Astrocyte of the spinal cord (primary cell): ENCODE measurements around the gene RNASEH2A.
"Not testable (repeated sequence)": the region's sequence is repeated elsewhere in the genome, so short reads cannot be mapped to it uniquely, and the experiment has no call there.

Experiments
- DNase-seq: peaks from one replicate; pipeline ENCODE4 v3.0.0; 2011; ENCODE audit warnings: low read depth, low spot score
- H3K4me3 ChIP-seq: 2 replicates; pipeline ENCODE4 v1.5.1; 2011; ENCODE audit warnings: low read depth, mild to moderate bottlenecking, low read length, moderate library complexity
- in situ Hi-C: cut with HindIII; loops from 2 replicates; pipeline ENCODE4 v1.10.0; 2017; ENCODE audit warnings: low sequenced_read_pairs
- TF ChIP-seq, protein P1 (sequence below): IDR thresholded peaks from 2 replicates; pipeline ENCODE4 v1.5.1; 2012; ENCODE audit warnings: low read depth, mild to moderate bottlenecking, low read length, inconsistent platforms

Gene RNASEH2A

GRCh38 chr19:12815088-12815487, 8.7 kb downstream of the RNASEH2A start:
- in situ Hi-C loops: no loop called here

DNA sequence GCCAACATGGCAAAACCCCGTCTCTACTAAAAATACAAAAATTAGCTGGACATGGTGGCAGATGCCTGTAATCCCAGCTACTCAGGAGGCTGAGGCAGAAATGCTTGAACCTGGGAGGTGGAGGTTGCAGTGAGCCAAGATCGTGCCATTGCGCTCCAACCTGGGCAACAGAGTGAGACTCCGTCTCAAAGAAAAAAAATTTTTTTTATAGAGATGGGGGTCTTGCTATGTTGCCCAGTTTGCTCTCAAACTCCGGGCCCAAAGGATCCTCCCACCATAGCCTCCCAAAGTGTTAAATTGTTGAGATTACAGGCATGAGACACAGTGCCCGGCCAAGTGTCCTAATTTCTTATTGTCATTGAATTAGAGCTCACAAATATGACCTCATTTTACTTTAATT, 10.8 kb downstream of the RNASEH2A start:
- DNase-seq, in situ Hi-C loops, H3K4me3 ChIP-seq: not testable (repeated sequence)

More at GRCh38 chr19:12815088-12815487, 8.7 kb downstream of the RNASEH2A start:
- H3K4me3 ChIP-seq: no peak overlapping the region
- DNase-seq: no peak
- TF ChIP-seq, protein P1, sequence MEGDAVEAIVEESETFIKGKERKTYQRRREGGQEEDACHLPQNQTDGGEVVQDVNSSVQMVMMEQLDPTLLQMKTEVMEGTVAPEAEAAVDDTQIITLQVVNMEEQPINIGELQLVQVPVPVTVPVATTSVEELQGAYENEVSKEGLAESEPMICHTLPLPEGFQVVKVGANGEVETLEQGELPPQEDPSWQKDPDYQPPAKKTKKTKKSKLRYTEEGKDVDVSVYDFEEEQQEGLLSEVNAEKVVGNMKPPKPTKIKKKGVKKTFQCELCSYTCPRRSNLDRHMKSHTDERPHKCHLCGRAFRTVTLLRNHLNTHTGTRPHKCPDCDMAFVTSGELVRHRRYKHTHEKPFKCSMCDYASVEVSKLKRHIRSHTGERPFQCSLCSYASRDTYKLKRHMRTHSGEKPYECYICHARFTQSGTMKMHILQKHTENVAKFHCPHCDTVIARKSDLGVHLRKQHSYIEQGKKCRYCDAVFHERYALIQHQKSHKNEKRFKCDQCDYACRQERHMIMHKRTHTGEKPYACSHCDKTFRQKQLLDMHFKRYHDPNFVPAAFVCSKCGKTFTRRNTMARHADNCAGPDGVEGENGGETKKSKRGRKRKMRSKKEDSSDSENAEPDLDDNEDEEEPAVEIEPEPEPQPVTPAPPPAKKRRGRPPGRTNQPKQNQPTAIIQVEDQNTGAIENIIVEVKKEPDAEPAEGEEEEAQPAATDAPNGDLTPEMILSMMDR: no peak

GRCh38 chr19:12817810-12818209, 11.4 kb downstream of the RNASEH2A start:
- DNase-seq, in situ Hi-C loops, H3K4me3 ChIP-seq: not testable (repeated sequence)

GRCh38 chr19:12821761-12822160, 15.4 kb downstream of the RNASEH2A start:
- no peak for DNase-seq
- in situ Hi-C loops: no loop called here
- TF ChIP-seq, protein P1: no peak
- no peak overlapping the region for H3K4me3 ChIP-seq

DNA sequence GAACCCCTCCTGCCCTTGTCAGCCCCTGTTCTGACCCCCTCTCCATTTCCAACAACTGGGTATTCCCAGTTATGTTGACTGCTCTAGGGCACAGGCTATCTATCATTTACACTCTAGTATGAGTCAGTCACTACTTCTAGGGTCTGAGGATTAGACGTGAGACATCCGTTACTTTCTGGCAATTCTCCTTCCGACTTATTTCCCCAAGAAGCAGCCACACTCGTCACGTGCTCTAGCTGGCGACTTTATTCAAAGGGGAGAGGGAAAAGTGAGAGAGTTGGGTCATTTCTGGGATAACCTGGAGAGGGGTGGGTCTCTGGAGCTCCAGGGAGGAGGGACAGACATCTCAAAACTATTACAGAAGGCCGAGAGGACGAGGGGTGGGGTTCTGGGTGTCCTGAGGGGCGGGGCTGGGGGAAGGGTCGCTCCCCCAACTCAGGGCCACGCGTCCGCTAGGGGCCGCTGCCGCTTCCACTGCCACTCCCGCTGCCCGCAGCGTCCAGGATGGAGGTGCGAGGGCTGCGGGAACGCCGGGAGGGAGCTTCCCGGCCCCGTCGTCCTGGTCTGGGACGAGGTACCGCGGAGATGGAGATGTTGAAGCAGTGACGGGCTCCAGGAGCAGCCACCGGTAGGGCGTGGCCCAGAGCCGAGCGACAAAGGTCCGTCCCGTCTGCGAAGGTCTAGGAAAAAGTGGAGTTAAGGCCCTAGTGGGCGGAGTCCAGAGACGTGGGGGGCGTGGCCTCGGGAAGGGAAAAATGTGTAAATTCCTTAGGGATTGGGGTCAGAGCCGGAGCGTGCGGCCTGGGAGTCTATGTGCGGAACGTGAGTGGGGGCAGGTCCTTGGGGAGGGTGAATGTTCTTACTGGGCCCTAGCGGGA, 19.1 kb downstream of the RNASEH2A start:
- DNase-seq: no peak
- no peak overlapping the region for H3K4me3 ChIP-seq
- TF ChIP-seq, protein P1: peak; percentile 47
- in situ Hi-C loops: no loop called here

DNA sequence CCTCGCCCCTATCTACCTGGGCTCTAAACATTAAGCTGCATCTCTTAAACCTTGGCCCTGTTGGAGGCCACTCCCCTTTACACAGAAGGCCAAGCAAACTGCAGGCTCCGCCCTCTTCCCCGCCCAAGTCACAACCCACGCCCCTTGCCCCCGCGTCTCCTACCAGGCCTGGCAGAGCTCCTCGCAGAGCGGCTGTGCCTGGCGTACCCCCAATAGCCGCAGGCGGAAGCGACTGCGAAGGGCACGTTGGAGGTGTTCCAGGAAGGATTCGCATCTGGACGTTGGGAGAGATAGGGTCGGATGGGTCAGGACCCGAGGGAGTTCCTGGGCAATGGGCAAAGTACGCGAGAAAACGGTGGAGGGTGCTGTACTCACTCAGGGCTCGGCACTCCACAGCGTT, 22.1 kb downstream of the RNASEH2A start:
- H3K4me3 ChIP-seq: no peak overlapping the region
- in situ Hi-C loops: no loop called here
- TF ChIP-seq, protein P1: no peak
- no peak for DNase-seq

DNA sequence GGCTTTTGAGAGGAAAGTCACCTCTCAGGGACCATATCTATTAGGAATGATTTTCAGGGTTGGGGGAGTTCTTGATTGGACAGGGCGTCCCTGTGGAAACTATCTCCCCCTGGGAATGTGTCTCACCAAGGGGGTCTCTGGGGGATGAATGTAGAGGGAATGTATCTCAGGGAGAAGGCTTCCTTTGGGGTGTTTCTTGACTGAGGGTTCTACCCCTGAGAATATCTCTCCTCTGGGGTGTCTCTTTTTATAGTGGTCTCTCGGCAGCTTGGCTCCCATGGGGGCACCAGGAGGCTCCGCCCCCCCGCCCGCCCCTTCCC, 27.0 kb downstream of the RNASEH2A start:
- TF ChIP-seq, protein P1: no peak
- in situ Hi-C loops: no loop called here
- DNase-seq: no peak
- H3K4me3 ChIP-seq: no peak overlapping the region
